NCI-H187 treated with DMSO at 0.1 percent for 48 hours (cell line): ENCODE results near the gene PHC1.
"Not testable (repeated sequence)": the region's sequence is repeated elsewhere in the genome, so short reads cannot be mapped to it uniquely, and the experiment has no call there.

Source experiments
- DNase-seq: peaks from one replicate; lab custom pipeline; 2025; lab: John Stamatoyannopoulos, UW

PHC1 gene

GRCh38 chr12:8914033-8914715 is at the start of gene PHC1:
Gene PHC1, plus strand, starts transcription at chr12:8914509. Its CDS starts 3,169 bp downstream, at chr12:8917678.
- not testable (repeated sequence) for DNase-seq

DNA sequence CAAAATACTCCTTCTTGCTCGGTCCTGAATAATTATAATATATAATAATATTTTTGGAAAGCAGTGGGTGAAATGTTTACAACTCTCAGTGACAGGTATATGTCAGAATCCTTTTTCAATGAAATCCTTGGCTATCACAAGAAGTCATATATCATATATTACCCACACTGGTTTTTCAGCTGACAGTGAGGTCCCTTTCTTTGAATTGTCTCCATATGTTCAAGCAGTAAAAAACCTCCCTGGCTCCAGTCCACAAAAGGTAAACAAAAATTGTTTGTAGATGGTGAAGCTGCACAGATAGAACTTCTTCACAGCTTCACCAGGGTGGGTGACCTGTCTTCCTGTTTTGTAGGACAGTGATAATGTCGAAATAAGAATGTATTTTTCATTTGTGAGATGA is 47.9 kb upstream of the PHC1 start:
- DNase-seq = no peak

DNA sequence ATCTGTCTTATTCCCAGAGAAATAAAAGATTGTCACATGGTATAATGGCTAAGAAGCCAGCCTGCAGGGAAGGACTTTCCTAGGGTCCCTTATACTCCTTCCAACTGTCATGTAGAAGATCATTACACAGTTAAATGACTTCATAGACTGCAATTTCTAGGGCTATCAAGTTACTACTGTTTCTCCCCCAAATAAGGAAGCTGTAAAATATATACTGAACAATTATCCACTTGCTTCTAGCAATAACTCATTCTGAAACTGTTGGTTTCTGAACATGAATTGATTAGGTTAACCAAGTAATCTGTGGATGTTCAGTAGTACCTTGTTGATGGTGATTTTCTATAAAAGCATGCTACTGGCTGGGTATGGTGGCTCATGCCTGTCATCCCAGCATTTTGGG is 47.3 kb upstream of the PHC1 start:
- no peak for DNase-seq

DNA sequence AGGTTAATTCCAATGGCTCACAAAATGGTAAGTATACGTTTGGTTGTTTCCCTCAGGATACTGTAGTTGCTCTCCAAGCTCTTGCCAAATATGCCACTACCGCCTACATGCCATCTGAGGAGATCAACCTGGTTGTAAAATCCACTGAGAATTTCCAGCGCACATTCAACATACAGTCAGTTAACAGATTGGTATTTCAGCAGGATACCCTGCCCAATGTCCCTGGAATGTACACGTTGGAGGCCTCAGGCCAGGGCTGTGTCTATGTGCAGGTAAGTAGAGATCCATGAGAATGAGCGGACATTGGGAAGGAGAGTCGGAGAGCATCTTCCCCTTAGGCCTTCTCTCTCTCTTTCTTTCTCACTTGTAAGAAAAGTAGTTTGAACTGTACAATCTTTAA is 46.5 kb upstream of the PHC1 start:
- no peak for DNase-seq

DNA sequence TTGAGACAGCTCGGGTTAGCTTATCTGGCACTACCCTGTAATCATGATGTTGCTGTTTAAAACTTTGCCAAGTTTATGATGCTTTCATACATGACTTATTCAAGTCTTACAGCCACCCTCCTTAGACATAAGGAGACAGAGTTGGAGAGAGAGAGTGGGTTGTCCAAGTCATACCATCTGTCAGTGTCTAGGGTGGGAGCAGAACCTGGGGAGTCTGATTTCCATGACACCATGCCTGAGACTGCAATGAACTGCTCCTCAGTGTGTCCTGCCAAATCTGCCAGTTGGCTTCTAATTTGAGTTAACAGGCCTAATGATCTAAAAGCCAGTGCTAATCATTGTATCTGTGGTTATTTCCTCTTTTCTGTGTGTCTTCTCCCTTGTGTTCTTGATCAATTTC is 43.7 kb upstream of the PHC1 start:
- DNase-seq = no peak

DNA sequence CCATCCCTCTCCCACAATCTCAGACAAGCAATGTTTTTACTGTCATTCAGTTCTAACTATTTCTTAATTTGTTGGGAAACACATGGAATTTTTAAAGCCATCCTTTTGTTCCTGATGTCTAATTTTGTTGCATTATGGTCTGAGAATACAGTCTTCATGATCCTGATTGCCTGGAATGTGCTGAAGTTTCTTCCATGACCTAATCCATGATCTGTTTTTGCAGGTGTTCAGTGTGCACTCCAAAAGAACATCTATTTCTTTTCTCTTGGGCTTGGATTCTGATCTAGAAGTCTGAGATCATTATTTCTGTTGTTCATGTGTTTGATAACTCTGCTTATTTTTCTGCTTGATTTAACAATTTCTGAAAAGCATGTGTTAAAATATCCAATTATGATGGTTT is 43.2 kb upstream of the PHC1 start:
- no peak for DNase-seq

GRCh38 chr12:8876887-8877286 is 37.4 kb upstream of the PHC1 start:
- no peak for DNase-seq

- DNase-seq = no peak
Measured at GRCh38 chr12:8886502-8887284, 27.6 kb upstream of the PHC1 start.

DNA sequence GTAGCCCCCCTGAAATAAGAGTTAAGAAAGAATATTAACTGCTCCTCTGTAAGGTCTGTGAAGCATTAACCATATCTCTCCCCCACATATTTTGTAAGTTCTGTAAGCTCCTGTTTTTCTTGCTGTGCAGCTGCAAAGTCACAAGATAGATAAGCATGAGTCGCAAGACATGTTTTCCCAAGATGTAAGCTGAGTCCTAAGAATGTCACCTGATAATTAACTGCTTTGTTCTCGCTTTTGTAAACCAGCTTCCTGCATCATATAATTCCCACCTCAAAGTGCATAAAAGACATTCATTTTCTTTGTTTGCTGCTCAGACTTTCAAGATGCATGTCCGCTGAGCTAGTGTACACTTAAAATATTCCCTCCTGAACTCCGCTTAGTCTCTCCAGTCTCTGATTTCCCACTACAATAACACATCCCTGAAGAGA is 27.0 kb upstream of the PHC1 start:
- no peak for DNase-seq

DNA sequence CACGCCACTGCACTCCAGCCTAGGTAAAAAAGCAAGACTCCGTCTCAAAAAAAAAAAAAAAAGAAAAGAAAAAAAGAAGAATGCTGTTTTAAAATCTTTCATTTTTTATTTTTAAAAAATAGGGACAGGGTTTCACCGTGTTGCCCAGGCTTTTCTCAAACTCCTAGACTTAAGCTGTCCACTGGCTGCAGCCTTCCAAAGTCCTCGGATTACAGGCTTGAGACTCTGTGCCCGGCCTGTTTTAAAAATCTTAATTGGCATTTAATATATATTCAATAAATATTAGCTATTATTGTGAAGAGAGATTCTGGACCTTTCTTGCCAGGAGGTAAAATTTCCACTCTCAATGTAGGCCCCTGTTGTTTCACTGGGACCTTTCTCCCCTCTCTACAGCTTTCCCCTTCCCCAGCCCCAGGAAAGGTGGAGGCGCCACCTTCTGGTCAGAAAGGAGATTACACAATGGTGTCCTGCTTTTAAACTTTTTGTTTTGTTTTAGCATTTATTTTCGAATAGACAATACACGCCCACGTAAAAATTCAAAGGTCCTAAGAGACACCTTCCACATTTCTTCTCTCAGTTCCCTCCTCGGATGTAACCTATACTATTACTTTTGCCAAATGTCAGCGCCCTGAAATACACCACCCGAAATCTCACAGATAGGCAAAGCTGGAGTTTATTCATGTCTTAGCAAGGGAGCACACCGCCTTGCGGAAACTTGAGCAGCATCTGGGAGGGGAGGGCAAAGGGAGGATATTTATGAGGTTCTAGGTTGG is 23.8 kb upstream of the PHC1 start:
- no peak for DNase-seq

GRCh38 chr12:8891976-8892375 is 22.3 kb upstream of the PHC1 start:
- no peak for DNase-seq

DNA sequence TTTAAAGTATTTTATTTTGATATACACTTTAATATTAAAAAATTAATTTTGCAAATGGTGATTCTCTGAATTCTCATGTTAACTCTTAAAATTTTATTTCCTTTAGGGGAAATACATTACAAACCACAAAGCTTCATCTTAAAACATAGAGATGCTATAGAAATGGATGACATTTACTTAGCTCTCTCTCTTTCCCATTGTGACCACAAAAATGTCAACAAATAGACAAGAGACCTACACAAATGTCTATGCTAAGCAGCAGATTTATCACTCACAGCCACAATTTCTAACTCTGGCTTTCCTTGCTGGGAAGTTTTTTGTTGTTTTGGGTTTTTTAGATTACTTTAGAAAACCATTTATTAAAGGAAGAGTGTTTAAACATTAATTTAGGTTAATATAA is 19.9 kb upstream of the PHC1 start:
- DNase-seq = no peak

DNA sequence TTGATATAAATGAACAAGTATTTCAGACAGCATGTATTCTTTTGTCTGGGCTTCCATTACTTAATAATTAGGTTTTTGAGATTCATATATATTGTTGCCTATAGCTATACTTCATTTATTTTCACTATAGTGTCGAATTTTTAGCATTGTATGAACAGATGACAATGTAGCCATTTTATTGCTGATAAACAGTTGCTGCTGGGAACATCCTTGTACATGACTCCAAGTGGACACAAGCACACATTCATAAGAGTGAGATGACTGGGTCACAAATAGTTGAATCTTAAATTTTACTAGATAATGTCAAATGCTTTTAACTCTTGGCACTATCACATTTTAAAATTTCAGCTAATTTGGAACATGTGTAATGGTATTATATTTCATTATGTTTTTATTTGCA is 19.3 kb upstream of the PHC1 start:
- no peak for DNase-seq

- DNase-seq = no peak
Measured at GRCh38 chr12:8897081-8897480, 17.2 kb upstream of the PHC1 start.

GRCh38 chr12:8899830-8900229 is 14.5 kb upstream of the PHC1 start:
- DNase-seq = no peak

DNA sequence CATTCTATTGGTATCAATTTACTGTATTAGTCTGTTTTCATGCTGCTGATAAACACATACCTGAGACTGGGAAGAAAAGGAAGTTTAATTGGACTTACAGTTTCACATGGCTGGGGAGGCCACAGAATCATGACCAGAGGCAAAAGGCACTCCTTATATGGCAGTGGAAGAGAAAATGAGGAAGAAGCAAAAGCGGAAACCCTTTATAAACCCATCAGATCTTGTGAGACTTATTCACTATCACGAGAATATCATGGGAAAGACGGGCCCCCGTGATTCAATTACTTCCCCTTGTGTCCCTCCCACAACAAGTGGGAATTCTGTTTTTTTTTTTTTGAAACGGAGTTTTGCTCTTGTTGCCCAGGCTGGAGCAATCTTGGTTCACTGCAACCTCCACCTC is 11.6 kb upstream of the PHC1 start:
- not testable (repeated sequence) for DNase-seq

DNA sequence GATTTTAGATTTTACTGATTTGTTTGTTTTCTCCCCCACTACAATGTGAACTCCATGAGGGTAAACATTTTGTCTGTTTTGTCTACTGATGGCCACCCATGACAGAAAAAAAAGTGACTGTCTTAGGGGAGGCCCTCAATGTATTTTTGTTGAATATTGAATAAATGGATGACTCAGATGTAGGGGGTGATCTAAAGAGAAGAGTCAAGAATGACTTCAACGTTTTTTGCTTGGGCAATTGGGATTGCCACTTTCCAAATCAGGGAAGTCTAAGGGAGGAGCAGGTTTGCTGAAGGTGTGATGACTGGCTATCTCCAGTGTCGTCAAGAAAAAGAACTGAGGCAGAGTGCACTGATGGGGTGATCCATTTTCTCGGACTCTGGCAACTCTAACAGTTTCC is 10.7 kb upstream of the PHC1 start:
- no peak for DNase-seq

- DNase-seq = no peak
Measured at GRCh38 chr12:8904665-8905064, 9.6 kb upstream of the PHC1 start.

DNA sequence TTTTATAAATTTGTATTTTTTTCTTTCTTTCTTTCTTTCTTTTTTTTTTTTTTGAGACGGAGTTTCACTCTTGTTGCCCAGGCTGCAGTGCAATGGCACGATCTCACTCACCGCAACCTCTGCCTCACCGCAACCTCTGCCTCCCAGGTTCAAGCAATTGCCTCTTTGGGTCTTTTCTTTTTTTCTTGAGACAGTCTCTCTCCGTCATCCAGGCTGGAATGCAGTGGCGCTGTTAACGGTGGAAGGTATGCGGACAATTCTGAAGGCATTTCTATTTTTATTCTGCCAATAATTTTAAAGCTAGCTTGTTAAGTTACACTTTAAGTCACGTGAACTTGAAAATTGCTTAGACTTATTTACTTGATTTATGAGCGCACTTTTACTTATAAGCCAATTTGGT is 8.8 kb upstream of the PHC1 start:
- no peak for DNase-seq

GRCh38 chr12:8906266-8907180 is 7.8 kb upstream of the PHC1 start:
- no peak for DNase-seq

- no peak for DNase-seq
Measured at GRCh38 chr12:8907513-8907912, 6.8 kb upstream of the PHC1 start.

DNA sequence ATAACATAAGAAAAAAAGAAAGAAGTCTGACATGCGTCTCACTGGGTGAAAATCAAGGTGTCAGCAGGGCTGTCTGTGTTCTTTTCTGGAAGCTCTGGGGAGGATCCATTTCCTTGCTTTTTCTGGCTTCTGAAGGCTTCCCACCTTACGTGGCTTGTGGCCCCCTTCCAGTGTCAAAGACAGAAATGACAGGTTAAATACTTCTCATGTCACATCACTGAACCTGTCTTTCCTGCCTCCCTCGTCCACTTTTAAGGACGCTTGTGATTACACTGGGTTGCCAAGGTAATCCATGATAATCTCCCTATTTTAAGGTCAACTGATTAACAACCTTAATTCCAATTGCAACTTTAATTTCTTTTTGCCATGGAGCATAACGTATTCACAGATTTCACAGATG is 4.6 kb upstream of the PHC1 start:
- DNase-seq = no peak
